Natural killer cell (primary cell): Measurements from ENCODE around the gene SLC25A48. TPM values are rescaled to one million over a fixed set of nuclear protein-coding genes. Genes with fewer than 3 reads are reported as not detected.

ENCODE experiments used
- ATAC-seq, 3 donors: fragments of 150-1000 bp in 2 of 3; fragments of 200-7000 bp in 1 of 3; cut with Tn5 transposase; 1 replicate in 1 of 3; 2 replicates in 2 of 3; pipeline ENCODE4 v1.10.0; 2021; ENCODE audit warnings: mild to moderate bottlenecking in 2 of 3, moderate library complexity in 2 of 3
- DNase-seq, 2 donors: peaks; one replicate each; pipeline versions ENCODE4 v3.0.0 to v3.0.0-alpha.2; 2013 to 2021; ENCODE audit warnings: mixed read lengths in 1 of 2
- H3K27ac ChIP-seq: one replicate; pipeline ENCODE4 v1.5.1; 2013; ENCODE audit warnings: mild to moderate bottlenecking, low read length
- H3K27me3 ChIP-seq: one replicate; pipeline ENCODE4 v1.6.1; 2013; ENCODE audit warnings: low read length; ENCODE audit not compliant: control insufficient read depth, insufficient read depth
- H3K36me3 ChIP-seq: one replicate; pipeline ENCODE4 v1.6.1; 2013; ENCODE audit warnings: low read length; ENCODE audit not compliant: control insufficient read depth, insufficient read depth
- H3K4me1 ChIP-seq: one replicate; pipeline ENCODE4 v1.6.1; 2013; ENCODE audit warnings: low read length; ENCODE audit not compliant: control insufficient read depth, insufficient read depth
- H3K4me3 ChIP-seq: one replicate; pipeline ENCODE4 v1.5.1; 2013; ENCODE audit warnings: low read length
- H3K9me3 ChIP-seq: one replicate; pipeline ENCODE4 v1.6.1; 2013; ENCODE audit warnings: low read length; ENCODE audit not compliant: control insufficient read depth, insufficient read depth
- H3K27ac Mint-ChIP-seq, 2 donors: one replicate each; pipeline ENCODE4 v1.8.0; 2022; ENCODE audit warnings: mild to moderate bottlenecking in 2 of 2, mixed read lengths in 2 of 2, moderate library complexity in 1 of 2
- H3K27me3 Mint-ChIP-seq, 2 donors: one replicate each; pipeline ENCODE4 v1.8.0; 2022; ENCODE audit warnings: low read depth in 2 of 2, mixed read lengths in 2 of 2
- H3K36me3 Mint-ChIP-seq: one replicate; pipeline ENCODE4 v1.8.0; 2022; ENCODE audit warnings: mixed read lengths
- H3K4me1 Mint-ChIP-seq, 2 donors: one replicate each; pipeline ENCODE4 v1.8.0; 2022; ENCODE audit warnings: mixed read lengths in 2 of 2
- H3K4me3 Mint-ChIP-seq: one replicate; pipeline ENCODE4 v1.8.0; 2022; ENCODE audit warnings: mild to moderate bottlenecking, moderate library complexity, mixed read lengths
- H3K9me3 Mint-ChIP-seq, 2 donors: one replicate each; pipeline ENCODE4 v1.8.0; 2022; ENCODE audit warnings: mixed read lengths in 2 of 2
- CTCF ChIP-seq: fragments of 200-600 bp; IDR thresholded peaks from one replicate; pipeline ENCODE4 v1.8.0; 2022; ENCODE audit warnings: antibody characterized with exemption
- WGBS: methylation state at CpG from one replicate; pipeline ENCODE4 v1.1.7; 2013; ENCODE audit warnings: missing lambda C conversion rate; ENCODE audit not compliant: insufficient coverage; 5-methylcytosine and 5-hydroxymethylcytosine counted together
- intact Hi-C: fragments of 100-400 bp; cut with micrococcal nuclease; formaldehyde crosslinking; loops from one replicate; pipeline ENCODE4 v1.14.2; 2022
- total RNA-seq, 4 donors: library from RNA; stranded (reverse); fragments of 120-200 nt in 1 of 4; gene quantifications; one replicate each; pipeline versions ENCODE4 v1.2.3 to v1.2.4, GENCODE V29; 2013 to 2022

SLC25A48 gene
- total RNA-seq, 3 donors from 2014 or later (not counting 1 experiment from before 2014, with no cell fraction given) = not detected

- Histone ChIP-seq H3K4me3 (no peak overlapping the region), H3K36me3 (no peaks in the 10 kb centered on the region), H3K9me3 (no peaks in the 10 kb centered on the region), H3K27me3 (no peaks in the 10 kb centered on the region), H3K4me1 (no peaks in the 10 kb centered on the region), H3K27ac (no peak overlapping the region)
- no peak for ATAC-seq
- no peak for DNase-seq
- intact Hi-C loops = no loop called here
- H3K4me1 Mint-ChIP-seq = no peaks in the 10 kb centered on the region
- H3K27me3 Mint-ChIP-seq = peaks cover 8 to 21% of the 10 kb centered on the region in 2 donors
- H3K27ac Mint-ChIP-seq = no peak overlapping the region
- H3K36me3 Mint-ChIP-seq = no peaks in the 10 kb centered on the region
- no peak overlapping the region for H3K4me3 Mint-ChIP-seq
- no peaks in the 10 kb centered on the region for H3K9me3 Mint-ChIP-seq
- TF ChIP-seq CTCF = no peak
- WGBS = 79% methylated on average over 5 of the region's 5 CpGs
These were observed 39.4 kb downstream of the SLC25A48 start for GRCh38 chr5:135873831-135874230.

- Mint-ChIP-seq H3K9me3 (no peaks in the 10 kb centered on the region), H3K4me3 (no peak overlapping the region), H3K27ac (no peak overlapping the region), H3K27me3 (peaks cover 10 to 21% of the 10 kb centered on the region in 2 donors), H3K36me3 (no peaks in the 10 kb centered on the region), H3K4me1 (no peaks in the 10 kb centered on the region)
- TF ChIP-seq CTCF = no peak
- no peak for ATAC-seq
- intact Hi-C loops = no loop called here
- Histone ChIP-seq H3K27ac (no peak overlapping the region), H3K36me3 (no peaks in the 10 kb centered on the region), H3K4me3 (no peak overlapping the region), H3K9me3 (no peaks in the 10 kb centered on the region), H3K4me1 (no peaks in the 10 kb centered on the region), H3K27me3 (no peaks in the 10 kb centered on the region)
- DNase-seq = no peak
- WGBS = 61% methylated on average over 3 of the region's 3 CpGs
These were observed 40.0 kb downstream of the SLC25A48 start for GRCh38 chr5:135874461-135874860.

GRCh38 chr5:135875567-135875966, 41.1 kb downstream of the SLC25A48 start:
- 88% methylated on average over 2 of the region's 3 CpGs for WGBS
- Mint-ChIP-seq H3K27me3 (peaks cover 14 to 21% of the 10 kb centered on the region in 2 donors), H3K36me3 (no peaks in the 10 kb centered on the region), H3K9me3 (no peaks in the 10 kb centered on the region), H3K4me1 (no peaks in the 10 kb centered on the region), H3K4me3 (no peak overlapping the region), H3K27ac (no peak overlapping the region)
- Histone ChIP-seq H3K27me3 (no peaks in the 10 kb centered on the region), H3K36me3 (no peaks in the 10 kb centered on the region), H3K4me3 (no peak overlapping the region), H3K27ac (no peak overlapping the region), H3K4me1 (no peaks in the 10 kb centered on the region), H3K9me3 (no peaks in the 10 kb centered on the region)
- DNase-seq (no peak), ATAC-seq (no peak)
- intact Hi-C loops = no loop called here
- TF ChIP-seq CTCF = no peak

- H3K4me1 Mint-ChIP-seq = no peaks in the 10 kb centered on the region
- no peak for ATAC-seq
- no peak for DNase-seq
- intact Hi-C loops = no loop called here
- WGBS = 80% methylated on average over 4 of the region's 5 CpGs
- no peaks in the 10 kb centered on the region for H3K36me3 Mint-ChIP-seq
- Histone ChIP-seq H3K36me3 (no peaks in the 10 kb centered on the region), H3K27me3 (peaks cover 2% of the 10 kb centered on the region), H3K27ac (no peak overlapping the region), H3K9me3 (no peaks in the 10 kb centered on the region), H3K4me3 (no peak overlapping the region), H3K4me1 (no peaks in the 10 kb centered on the region)
- no peaks in the 10 kb centered on the region for H3K9me3 Mint-ChIP-seq
- no peak for TF ChIP-seq CTCF
- H3K27ac Mint-ChIP-seq = no peak overlapping the region
- peaks cover 17 to 21% of the 10 kb centered on the region in 2 donors for H3K27me3 Mint-ChIP-seq
- H3K4me3 Mint-ChIP-seq = no peak overlapping the region
These were observed 41.7 kb downstream of the SLC25A48 start for GRCh38 chr5:135876146-135876545.
